Thyroid gland (tissue), 4 donors: ENCODE results near the gene FAM76A.

Experiments used
- CTCF ChIP-seq, 6 experiments: fragments of 200-600 bp in 3 of 6; fragments of 450-650 bp in 3 of 6; sonication (generic) in 3 of 6; IDR thresholded peaks; one replicate each; pipeline ENCODE4 v1.5.1; 2016 to 2019; ENCODE audit warnings: antibody characterized with exemption in 6 of 6, mild to moderate bottlenecking in 2 of 6, inconsistent platforms in 1 of 6, moderate library complexity in 1 of 6
- POLR2A ChIP-seq, 2 donors: fragments of 450-650 bp; IDR thresholded peaks; one replicate each; pipeline ENCODE4 v1.6.1; 2017; ENCODE audit warnings: antibody characterized with exemption in 2 of 2, mild to moderate bottlenecking in 2 of 2, moderate library complexity in 1 of 2

DNA sequence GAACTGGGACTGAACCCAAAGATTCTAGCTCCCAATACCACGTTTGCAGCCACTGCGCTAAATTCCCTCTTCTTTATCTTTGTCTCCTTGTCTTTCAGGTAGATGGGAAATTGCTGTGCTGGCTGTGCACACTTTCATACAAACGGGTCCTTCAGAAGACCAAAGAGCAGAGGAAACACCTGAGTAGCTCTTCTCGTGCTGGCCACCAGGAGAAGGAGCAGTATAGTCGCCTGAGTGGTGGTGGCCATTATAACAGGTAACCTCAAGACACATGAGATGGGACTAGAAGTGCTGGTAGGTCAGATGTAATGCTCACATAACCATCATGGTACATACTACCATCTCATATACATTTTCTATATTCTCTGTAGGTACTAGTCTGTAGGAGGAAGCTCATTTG is 18.8 kb downstream of the FAM76A start:
- TF ChIP-seq CTCF (IDR thresholded peaks at IDR 0.05): no peak
- TF ChIP-seq POLR2A (IDR thresholded peaks at IDR 0.05): no peak
